ENCODE measurements around the gene SCG5. TPM values are rescaled to one million over a fixed set of nuclear protein-coding genes. Genes with fewer than 3 reads are reported as not detected.

Gene SCG5
- total RNA-seq, 4 donors from 2014 or later: 1.2 to 6.6 (median 2.9) TPM

DNA sequence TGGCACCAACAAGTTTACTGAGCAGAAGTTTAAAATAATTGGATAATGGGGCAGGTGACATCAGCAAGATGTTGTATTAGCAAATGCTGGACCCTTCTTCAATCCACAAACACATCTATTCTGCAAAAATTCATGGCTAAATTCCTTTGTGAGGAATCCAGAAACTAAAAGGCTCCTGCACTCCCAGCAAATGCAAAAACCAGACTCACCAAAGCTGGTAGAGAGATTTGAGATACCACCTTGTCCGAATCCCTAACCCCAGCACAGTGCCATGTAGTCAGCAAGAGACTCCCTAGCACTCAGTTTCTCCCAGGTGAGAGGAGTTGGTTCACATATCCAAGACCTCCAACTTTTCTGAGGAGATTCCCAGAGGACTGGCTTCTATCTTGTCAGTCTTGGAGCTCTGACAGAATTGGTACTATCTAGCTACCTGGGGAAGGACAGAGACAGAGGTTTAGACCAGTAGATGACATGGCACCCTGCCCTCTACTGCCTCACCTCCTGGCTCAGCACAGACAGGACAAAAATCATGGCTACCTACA lies 98.1 kb downstream of the SCG5 start:
- Histone ChIP-seq H3K9me3 (peaks cover 0 to 13% (median 3%) of the 10 kb centered on the region in 4 donors), H3K27ac (replicated peaks in 1 of 4) (no peak overlapping the region), H3K27me3 (no peaks in the 10 kb centered on the region), H3K4me1 (no peaks in the 10 kb centered on the region), H3K36me3 (no peaks in the 10 kb centered on the region), H3K4me3 (no peak overlapping the region)
- DNase-seq (ENCODE audit: extremely low spot score): no peak
- WGBS: 67% methylated on average over 1 of the region's 1 CpG
- TF ChIP-seq POLR2A (IDR thresholded peaks at IDR 0.05; ENCODE audit: low read depth) (no peak), EP300 (IDR thresholded peaks at IDR 0.05) (no peak), POLR2AphosphoS5 (IDR thresholded peaks at IDR 0.05) (no peak)
- TF ChIP-seq, protein P1, sequence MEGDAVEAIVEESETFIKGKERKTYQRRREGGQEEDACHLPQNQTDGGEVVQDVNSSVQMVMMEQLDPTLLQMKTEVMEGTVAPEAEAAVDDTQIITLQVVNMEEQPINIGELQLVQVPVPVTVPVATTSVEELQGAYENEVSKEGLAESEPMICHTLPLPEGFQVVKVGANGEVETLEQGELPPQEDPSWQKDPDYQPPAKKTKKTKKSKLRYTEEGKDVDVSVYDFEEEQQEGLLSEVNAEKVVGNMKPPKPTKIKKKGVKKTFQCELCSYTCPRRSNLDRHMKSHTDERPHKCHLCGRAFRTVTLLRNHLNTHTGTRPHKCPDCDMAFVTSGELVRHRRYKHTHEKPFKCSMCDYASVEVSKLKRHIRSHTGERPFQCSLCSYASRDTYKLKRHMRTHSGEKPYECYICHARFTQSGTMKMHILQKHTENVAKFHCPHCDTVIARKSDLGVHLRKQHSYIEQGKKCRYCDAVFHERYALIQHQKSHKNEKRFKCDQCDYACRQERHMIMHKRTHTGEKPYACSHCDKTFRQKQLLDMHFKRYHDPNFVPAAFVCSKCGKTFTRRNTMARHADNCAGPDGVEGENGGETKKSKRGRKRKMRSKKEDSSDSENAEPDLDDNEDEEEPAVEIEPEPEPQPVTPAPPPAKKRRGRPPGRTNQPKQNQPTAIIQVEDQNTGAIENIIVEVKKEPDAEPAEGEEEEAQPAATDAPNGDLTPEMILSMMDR (IDR thresholded peaks at IDR 0.05): no peak
- intact Hi-C loops (cut with DNase I): no loop called here

DNA sequence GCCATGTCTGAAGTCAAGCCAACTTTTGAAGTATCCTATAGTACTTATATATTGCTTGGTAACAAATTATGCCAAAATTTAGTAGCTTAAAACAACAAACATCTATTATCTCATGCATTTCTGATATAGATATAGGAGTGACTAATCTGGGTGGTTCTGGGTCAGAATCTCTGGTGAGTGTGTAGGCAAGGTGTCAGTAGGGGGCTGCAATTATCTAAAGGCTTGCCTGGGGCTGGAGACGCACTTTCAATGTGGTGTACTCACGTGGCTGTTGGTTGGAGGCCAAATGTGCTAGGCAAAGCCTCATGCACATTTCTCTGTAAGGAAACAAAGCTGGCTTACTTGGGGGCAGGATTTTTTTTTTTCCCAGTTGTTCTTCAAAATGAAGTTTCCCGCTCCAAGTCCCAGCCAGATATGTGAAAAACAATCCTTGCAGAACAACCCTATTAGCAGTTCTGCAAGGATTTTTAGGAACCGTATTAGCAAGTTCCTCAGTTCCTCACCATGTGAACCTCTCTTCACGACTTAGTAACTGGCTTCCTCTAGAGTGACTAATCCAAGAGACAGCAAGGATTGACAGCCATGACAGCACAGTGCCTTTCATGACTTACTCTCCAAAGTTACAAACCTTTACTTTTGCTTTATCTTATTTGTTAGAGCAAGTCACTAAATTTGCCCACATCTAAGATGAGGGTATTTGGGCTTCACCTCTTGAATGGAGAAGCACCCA lies 102.1 kb downstream of the SCG5 start:
- 55% methylated on average over 5 of the region's 5 CpGs for WGBS
- H3K4me3 ChIP-seq: no peak overlapping the region
- no peaks in the 10 kb centered on the region for H3K36me3 ChIP-seq
- no peak overlapping the region for H3K27ac ChIP-seq (replicated peaks in 1 of 4)
- H3K27me3 ChIP-seq: no peaks in the 10 kb centered on the region
- H3K9me3 ChIP-seq: peaks cover 0 to 13% (median 3%) of the 10 kb centered on the region in 4 donors
- DNase-seq (ENCODE audit: extremely low spot score): no peak
- intact Hi-C loops (cut with DNase I): no loop called here
- no peaks in the 10 kb centered on the region for H3K4me1 ChIP-seq
- TF ChIP-seq, protein P1 (IDR thresholded peaks at IDR 0.05): no peak
- TF ChIP-seq EP300 (IDR thresholded peaks at IDR 0.05) (no peak), POLR2A (IDR thresholded peaks at IDR 0.05; ENCODE audit: low read depth) (no peak), POLR2AphosphoS5 (IDR thresholded peaks at IDR 0.05) (no peak)

DNA sequence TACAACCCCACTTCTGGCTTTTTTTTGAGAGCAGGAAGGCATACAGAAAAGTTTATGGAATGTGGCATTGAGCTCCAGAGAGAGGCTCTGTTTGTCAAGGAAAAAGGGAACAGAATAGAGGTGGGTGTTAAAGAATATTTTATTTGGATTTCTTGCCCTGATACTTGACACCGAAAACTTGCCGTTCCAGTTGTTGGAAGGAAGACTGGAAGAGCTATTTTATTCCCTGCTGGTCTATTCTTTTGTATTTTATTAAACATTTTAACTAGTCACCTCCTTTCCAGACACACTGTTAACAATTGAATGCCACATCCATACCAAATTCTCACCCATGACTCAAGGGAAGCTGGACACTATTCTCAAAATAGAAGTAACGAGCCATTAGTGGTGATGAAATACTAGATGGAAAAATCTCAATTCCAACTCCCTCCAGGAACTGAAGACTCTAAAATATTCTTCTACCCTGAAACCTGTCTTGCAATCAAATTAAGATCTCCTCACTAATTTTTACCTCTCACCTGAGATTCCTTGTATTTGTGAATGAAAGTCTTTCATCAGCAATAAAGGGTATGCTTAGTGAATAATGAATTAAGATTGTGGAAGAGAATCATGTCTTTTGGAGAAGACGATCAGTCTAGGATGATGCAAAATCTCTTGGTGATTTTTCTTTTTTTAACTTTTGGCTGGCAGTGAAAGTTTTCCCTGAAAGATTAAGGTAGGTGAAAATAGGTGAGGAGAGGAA lies 104.8 kb downstream of the SCG5 start:
- no peaks in the 10 kb centered on the region for H3K36me3 ChIP-seq
- H3K9me3 ChIP-seq: no peaks in the 10 kb centered on the region
- no peak for DNase-seq (ENCODE audit: extremely low spot score)
- H3K4me3 ChIP-seq: no peak overlapping the region
- WGBS: 90% methylated on average over 4 of the region's 4 CpGs
- no peak overlapping the region for H3K27ac ChIP-seq (replicated peaks in 1 of 4)
- H3K27me3 ChIP-seq: no peaks in the 10 kb centered on the region
- no peaks in the 10 kb centered on the region for H3K4me1 ChIP-seq
- TF ChIP-seq, protein P1 (IDR thresholded peaks at IDR 0.05): no peak
- TF ChIP-seq POLR2A (IDR thresholded peaks at IDR 0.05; ENCODE audit: low read depth) (no peak), EP300 (IDR thresholded peaks at IDR 0.05) (no peak), POLR2AphosphoS5 (IDR thresholded peaks at IDR 0.05) (no peak)
- intact Hi-C loops (cut with DNase I): no loop called here

Small RNA genes lying within 50 kb of the gene (small RNA-seq; reads per million reads assigned to genes)
- gene RN7SL286P: 0 reads per million in 3 donors

Other genes with a start within 250 kb of the SCG5 start
- gene GOLGA8K, start 238.4 kb upstream of the SCG5 start, total RNA-seq: under 1 TPM in 1 of 4 donors, not detected in 3; 0.26 TPM
- gene GOLGA8O, start 186.1 kb upstream of the SCG5 start, total RNA-seq: under 1 TPM in 2 of 4 donors, not detected in 2; 0.33 to 0.39 TPM
- gene GOLGA8N, start 48.3 kb upstream of the SCG5 start, total RNA-seq: 1 to 10 TPM; 5.0 to 7.9 (median 6.1) TPM
- gene ARHGAP11A, start 26.2 kb upstream of the SCG5 start, total RNA-seq: 1 to 10 TPM in 1 of 4 donors, under 1 TPM in 3; 0.78 to 1.3 (median 0.91) TPM
- 10 to 100 TPM in 3 of 4 donors, 1 to 10 TPM in 1; 8.6 to 46.1 (median 37.0) TPM for gene GREM1, start 76.3 kb downstream of the SCG5 start, total RNA-seq